Activated naive CD8-positive, alpha-beta T cell treated with anti-CD3 and anti-CD28 coated beads for 36 hours (primary cell): ENCODE measurements around the gene ATP7B. TPM values are rescaled to one million over a fixed set of nuclear protein-coding genes. Genes with fewer than 3 reads are reported as not detected.
"Not testable (repeated sequence)": the region's sequence is repeated elsewhere in the genome, so short reads cannot be mapped to it uniquely, and the experiment has no call there.

ENCODE experiments used
- DNase-seq: peaks from one replicate; pipeline ENCODE4 v3.0.0; 2021
- H3K27ac Mint-ChIP-seq: one replicate; pipeline ENCODE4 v1.8.0; 2022; ENCODE audit warnings: mild to moderate bottlenecking, moderate library complexity, mixed read lengths
- H3K27me3 Mint-ChIP-seq: one replicate; pipeline ENCODE4 v1.8.0; 2022; ENCODE audit warnings: mild to moderate bottlenecking, mixed read lengths
- H3K36me3 Mint-ChIP-seq: one replicate; pipeline ENCODE4 v1.8.0; 2021; ENCODE audit warnings: mild to moderate bottlenecking, mixed read lengths
- H3K4me1 Mint-ChIP-seq: one replicate; pipeline ENCODE4 v1.8.0; 2021; ENCODE audit warnings: mixed read lengths
- H3K4me3 Mint-ChIP-seq: one replicate; pipeline ENCODE4 v1.8.0; 2022; ENCODE audit warnings: mild to moderate bottlenecking, moderate library complexity, mixed read lengths
- H3K9me3 Mint-ChIP-seq: one replicate; pipeline ENCODE4 v1.8.0; 2022; ENCODE audit warnings: mixed read lengths
- total RNA-seq, 2 experiments: library from RNA; stranded (reverse); gene quantifications; one replicate each; pipeline ENCODE4 v1.2.3, GENCODE V29; 2021

ATP7B gene
- total RNA-seq, 2 experiments from 2014 or later = 0.66 to 0.80 TPM

DNA sequence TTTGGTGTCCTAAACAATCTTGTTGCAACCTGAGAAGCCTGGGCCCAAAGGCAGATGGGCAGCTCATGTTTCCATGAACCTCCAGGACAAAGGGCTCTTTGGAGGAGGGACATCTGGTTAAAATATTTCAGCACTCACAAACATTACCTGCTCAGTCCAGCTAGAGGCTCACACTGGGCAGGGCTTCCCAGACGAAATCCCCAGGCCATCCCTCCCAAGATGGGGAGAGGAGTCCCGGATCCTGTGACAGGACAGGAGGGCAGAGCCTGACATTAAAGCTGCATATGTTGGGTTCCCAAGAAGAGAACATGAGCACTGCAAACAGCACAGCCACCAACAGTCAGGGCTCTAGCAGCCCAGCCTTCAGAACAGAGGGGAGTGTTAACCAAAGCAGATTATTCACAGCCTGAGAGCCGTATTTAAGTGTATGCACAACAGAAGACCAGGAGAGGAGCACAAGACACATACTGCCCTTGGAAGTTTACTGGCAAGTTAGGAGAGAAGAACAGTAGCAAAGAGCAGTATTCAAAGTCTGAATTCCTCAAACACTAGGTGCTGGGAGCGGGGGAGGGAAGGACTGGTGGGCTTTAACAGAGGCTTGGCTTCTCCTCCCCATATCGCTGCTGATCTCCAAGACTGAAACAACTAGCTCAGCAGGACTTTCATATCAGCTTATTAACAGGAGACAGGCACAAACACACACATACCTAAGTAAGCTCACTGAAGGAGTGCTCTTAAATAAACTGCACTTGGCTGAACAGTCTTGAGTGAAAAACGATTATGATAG is 12.3 kb downstream of the ATP7B start:
- H3K27ac Mint-ChIP-seq = no peak overlapping the region
- peaks cover 2% of the 10 kb centered on the region for H3K4me1 Mint-ChIP-seq
- H3K4me3 Mint-ChIP-seq = no peak overlapping the region
- peaks cover 9% of the 10 kb centered on the region for H3K27me3 Mint-ChIP-seq
- H3K36me3 Mint-ChIP-seq = no peaks in the 10 kb centered on the region
- no peaks in the 10 kb centered on the region for H3K9me3 Mint-ChIP-seq
- no peak for DNase-seq

- H3K9me3 Mint-ChIP-seq = no peaks in the 10 kb centered on the region
- no peak overlapping the region for H3K4me3 Mint-ChIP-seq
- no peaks in the 10 kb centered on the region for H3K36me3 Mint-ChIP-seq
- H3K27ac Mint-ChIP-seq = no peak overlapping the region
- peaks cover 9% of the 10 kb centered on the region for H3K27me3 Mint-ChIP-seq
- DNase-seq = no peak
- peaks cover 2% of the 10 kb centered on the region for H3K4me1 Mint-ChIP-seq
These were observed 13.5 kb downstream of the ATP7B start for GRCh38 chr13:51997641-51998330.

DNA sequence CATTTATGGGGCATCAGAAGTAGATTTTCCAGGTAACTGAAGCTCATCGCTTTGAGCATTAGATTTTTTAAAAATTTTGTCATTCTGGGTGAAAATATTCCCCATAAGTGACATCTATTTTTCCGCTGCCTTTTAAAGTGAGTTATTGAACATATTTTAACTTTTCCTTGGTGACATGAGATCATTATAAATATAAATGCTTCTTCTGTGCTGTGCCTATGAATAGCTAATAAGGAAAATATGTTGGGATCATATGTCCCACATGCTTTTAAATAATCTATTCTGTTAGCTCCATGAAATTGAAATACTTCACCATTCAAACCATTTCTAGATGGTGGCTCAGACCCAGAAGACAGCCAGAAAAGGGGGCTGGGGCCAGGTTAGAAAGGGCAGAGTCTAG is 14.1 kb downstream of the ATP7B start:
- DNase-seq = no peak
- Mint-ChIP-seq H3K36me3 (no peaks in the 10 kb centered on the region), H3K27ac (no peak overlapping the region), H3K4me1 (peaks cover 2% of the 10 kb centered on the region), H3K27me3 (peaks cover 9% of the 10 kb centered on the region), H3K9me3 (no peaks in the 10 kb centered on the region), H3K4me3 (no peak overlapping the region)

DNA sequence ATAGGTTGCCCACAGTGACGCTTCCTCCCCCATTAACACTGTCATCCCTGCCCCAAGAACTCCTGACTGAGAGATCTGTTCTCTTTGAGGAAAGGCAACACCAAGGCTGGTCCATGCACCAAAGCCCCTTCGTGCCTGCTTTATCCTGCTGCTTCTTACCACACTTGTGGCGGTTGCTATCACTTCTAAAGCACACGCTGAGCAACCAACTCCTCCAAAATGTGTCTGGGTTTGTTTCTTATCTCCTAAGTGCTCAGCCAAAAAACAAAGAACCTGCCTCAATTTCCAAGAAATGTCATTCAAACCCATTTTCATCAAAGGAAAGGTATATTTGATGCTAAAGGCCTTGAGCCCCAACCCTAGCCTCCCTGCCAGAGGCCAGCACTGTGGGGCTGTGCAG is 14.6 kb downstream of the ATP7B start:
- Mint-ChIP-seq H3K9me3 (no peaks in the 10 kb centered on the region), H3K27me3 (peaks cover 9% of the 10 kb centered on the region), H3K36me3 (no peaks in the 10 kb centered on the region), H3K4me3 (no peak overlapping the region), H3K4me1 (peaks cover 2% of the 10 kb centered on the region), H3K27ac (no peak overlapping the region)
- DNase-seq = no peak

DNA sequence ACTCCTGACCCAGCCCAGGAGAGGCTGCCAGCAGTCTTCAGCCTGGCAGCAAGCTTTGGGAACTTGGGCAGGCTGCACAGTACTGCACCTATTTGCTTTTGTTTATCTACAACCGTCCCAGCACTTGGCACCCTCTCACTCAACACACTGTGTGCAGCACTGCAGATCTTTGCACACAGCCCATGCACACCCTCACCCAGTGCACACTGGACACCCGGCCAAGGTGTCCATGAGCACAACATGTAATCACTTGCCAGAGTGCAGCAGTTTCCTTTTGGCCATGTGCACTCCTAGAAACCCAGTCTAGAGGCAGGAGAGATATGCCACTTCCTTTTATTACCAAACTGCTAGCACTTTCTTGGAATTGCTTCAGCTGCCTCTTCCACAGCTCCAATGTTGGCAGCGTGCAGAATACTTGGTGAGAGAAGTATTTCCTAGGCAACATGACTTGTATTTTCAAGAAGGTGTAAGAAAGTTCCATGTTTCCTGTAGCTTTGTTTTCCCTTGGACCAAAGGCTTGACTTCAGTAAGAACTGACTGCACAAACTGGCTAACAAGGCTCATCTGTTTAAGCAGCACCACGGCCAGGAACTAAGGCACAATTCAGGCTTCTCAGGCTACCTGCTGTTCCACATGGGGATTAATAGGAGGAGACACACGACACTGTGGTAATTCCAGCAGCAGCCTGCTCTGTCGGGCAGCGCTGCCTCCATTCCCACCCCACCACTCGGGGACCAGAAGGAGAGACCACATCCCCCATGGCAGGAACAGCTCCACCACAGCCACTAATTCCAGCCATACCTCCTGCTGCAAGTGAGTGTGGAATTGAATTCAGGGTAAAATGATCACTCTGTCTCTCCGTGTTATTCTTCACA is 15.3 kb downstream of the ATP7B start:
- no peak overlapping the region for H3K27ac Mint-ChIP-seq
- no peaks in the 10 kb centered on the region for H3K9me3 Mint-ChIP-seq
- peaks cover 9% of the 10 kb centered on the region for H3K27me3 Mint-ChIP-seq
- no peak for DNase-seq
- peaks cover 2% of the 10 kb centered on the region for H3K4me1 Mint-ChIP-seq
- H3K4me3 Mint-ChIP-seq = no peak overlapping the region
- no peaks in the 10 kb centered on the region for H3K36me3 Mint-ChIP-seq

DNA sequence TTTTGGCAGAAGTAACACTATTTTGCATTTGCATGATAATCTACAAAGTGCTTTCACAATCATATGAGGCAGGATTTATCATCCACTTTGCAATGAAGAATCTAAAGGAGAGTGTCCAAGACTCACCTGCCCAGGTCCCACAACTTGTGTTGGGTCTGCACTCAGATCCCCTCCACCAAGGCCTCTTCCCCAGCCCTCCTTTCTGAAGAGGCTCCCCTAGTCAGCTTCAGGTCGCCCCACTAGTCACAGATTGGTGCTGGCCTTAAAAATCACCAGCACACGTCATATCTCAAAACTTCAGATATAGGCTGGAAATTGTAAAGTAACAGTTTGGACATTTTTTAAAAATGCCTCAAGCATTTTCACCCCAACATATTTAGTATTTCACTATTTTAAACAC is 17.5 kb downstream of the ATP7B start:
- Mint-ChIP-seq H3K27ac (no peak overlapping the region), H3K9me3 (no peaks in the 10 kb centered on the region), H3K4me1 (peaks cover 2% of the 10 kb centered on the region), H3K36me3 (no peaks in the 10 kb centered on the region), H3K4me3 (no peak overlapping the region), H3K27me3 (peaks cover 9% of the 10 kb centered on the region)
- DNase-seq = no peak

DNA sequence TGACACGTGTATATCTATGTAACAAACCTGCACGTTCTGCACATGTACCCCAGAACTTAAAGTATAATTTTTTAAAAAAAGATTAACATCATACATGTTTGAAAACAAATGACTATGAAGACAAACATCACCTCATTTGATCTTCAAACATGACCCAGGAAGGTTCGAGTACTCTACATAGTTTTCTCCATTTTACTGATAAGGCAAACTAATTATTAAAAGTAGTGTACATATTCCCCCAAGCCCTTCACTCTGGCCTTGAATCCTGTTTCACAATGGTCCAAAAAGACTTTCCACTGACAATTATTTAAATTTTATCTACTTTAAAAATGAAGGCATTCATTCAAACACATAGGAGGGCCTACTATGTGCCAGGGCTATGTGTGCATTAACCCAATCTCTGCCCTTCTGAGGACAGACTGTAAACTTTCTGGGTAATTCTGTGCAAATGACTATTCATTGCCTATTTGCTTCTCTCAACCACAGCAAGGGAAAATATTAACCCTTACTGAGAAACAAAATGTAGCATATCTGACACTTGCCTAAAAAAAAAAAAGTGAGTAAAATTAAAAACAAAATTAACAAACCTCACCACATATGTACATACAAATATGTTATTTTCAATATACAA is 22.1 kb downstream of the ATP7B start:
- Mint-ChIP-seq H3K27ac (no peak overlapping the region), H3K9me3 (peaks cover 5% of the 10 kb centered on the region), H3K27me3 (peaks cover 10% of the 10 kb centered on the region), H3K4me1 (no peaks in the 10 kb centered on the region), H3K4me3 (no peak overlapping the region), H3K36me3 (no peaks in the 10 kb centered on the region)
- DNase-seq = no peak

- not testable (repeated sequence) for H3K27ac Mint-ChIP-seq
These were observed 26.3 kb downstream of the ATP7B start for GRCh38 chr13:51984904-51985303.

DNA sequence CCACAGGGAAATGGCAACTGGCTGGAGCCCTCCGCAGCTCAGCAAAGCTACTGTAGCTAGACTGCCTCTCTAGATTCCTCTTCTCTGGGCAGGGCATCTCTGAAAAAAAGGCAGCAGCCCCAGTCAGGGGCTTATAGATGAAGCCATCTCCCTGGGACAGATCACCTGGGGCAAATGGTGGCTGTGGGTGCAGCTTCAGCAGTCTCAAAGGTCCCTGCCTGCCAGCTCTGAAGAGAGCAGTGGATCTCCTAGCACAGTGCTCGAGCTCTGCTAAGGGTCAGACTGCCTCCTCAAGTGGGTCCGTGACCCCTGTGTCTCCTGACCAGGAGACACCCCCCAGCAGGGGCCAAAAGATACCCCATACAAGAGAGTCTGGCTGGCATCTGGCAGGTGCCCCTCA is 28.0 kb downstream of the ATP7B start:
- DNase-seq, H3K27me3 Mint-ChIP-seq, H3K36me3 Mint-ChIP-seq, H3K27ac Mint-ChIP-seq, H3K4me3 Mint-ChIP-seq, H3K4me1 Mint-ChIP-seq, H3K9me3 Mint-ChIP-seq: not testable (repeated sequence)

More at GRCh38 chr13:51984904-51985303, 26.3 kb downstream of the ATP7B start:
- not testable (repeated sequence) for H3K27me3 Mint-ChIP-seq, H3K4me1 Mint-ChIP-seq, H3K4me3 Mint-ChIP-seq, H3K9me3 Mint-ChIP-seq, H3K36me3 Mint-ChIP-seq, DNase-seq

- Mint-ChIP-seq H3K27ac (no peak overlapping the region), H3K36me3 (no peaks in the 10 kb centered on the region), H3K9me3 (no peaks in the 10 kb centered on the region), H3K4me3 (no peak overlapping the region), H3K27me3 (no peaks in the 10 kb centered on the region), H3K4me1 (no peaks in the 10 kb centered on the region)
- no peak for DNase-seq
These were observed 29.9 kb downstream of the ATP7B start for GRCh38 chr13:51981355-51981754.

DNA sequence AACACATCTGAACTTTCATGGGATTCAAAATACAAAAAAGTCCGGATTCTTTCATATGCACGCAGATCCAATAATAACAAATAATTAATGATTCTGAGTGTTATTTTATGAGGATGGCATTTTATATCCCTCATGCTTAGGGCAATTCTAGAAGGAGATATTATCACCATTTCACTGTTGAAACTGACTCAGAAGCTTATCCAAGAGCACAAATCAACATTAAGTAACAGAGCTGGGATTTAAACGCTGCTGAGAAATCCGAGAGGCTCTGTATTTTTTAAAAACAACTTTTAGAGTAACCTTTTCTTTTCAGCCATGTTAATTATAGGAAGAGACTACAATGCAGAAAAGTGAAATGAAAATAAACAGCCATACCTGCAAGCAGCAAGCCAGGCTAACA is 30.3 kb downstream of the ATP7B start:
- Mint-ChIP-seq H3K9me3 (no peaks in the 10 kb centered on the region), H3K36me3 (no peaks in the 10 kb centered on the region), H3K27me3 (no peaks in the 10 kb centered on the region), H3K4me1 (no peaks in the 10 kb centered on the region), H3K27ac (no peak overlapping the region), H3K4me3 (no peak overlapping the region)
- DNase-seq = no peak

- Mint-ChIP-seq H3K9me3 (no peaks in the 10 kb centered on the region), H3K4me3 (no peak overlapping the region), H3K36me3 (no peaks in the 10 kb centered on the region), H3K27me3 (no peaks in the 10 kb centered on the region), H3K27ac (no peak overlapping the region), H3K4me1 (no peaks in the 10 kb centered on the region)
- DNase-seq = no peak
These were observed 32.3 kb downstream of the ATP7B start for GRCh38 chr13:51978796-51979556.

- H3K27ac Mint-ChIP-seq = no peak overlapping the region
- no peaks in the 10 kb centered on the region for H3K27me3 Mint-ChIP-seq
- no peaks in the 10 kb centered on the region for H3K36me3 Mint-ChIP-seq
- no peak overlapping the region for H3K4me3 Mint-ChIP-seq
- H3K9me3 Mint-ChIP-seq = no peaks in the 10 kb centered on the region
- H3K4me1 Mint-ChIP-seq = no peaks in the 10 kb centered on the region
- no peak for DNase-seq
These were observed 33.6 kb downstream of the ATP7B start for GRCh38 chr13:51977625-51978024.

GRCh38 chr13:51976890-51977289 is 34.4 kb downstream of the ATP7B start:
- Mint-ChIP-seq H3K4me3 (no peak overlapping the region), H3K27me3 (no peaks in the 10 kb centered on the region), H3K36me3 (no peaks in the 10 kb centered on the region), H3K4me1 (no peaks in the 10 kb centered on the region), H3K27ac (no peak overlapping the region), H3K9me3 (no peaks in the 10 kb centered on the region)
- no peak for DNase-seq
